WTC11 (cell line): Measurements from ENCODE around the gene CLNK. TPM values are rescaled to one million over a fixed set of nuclear protein-coding genes. Genes with fewer than 3 reads are reported as not detected.

Experiments
- ATAC-seq: fragments of 200-7000 bp; cut with Tn5 transposase; 2 replicates; pipeline ENCODE4 v1.10.0; 2021; ENCODE audit warnings: mild to moderate bottlenecking, moderate library complexity
- CTCF ChIA-PET: fragments of 300-600 bp; sonication (Branson Sonifier 250); formaldehyde crosslinking; loops from one replicate; lab custom pipeline; 2021; ENCODE audit warnings: antibody characterized with exemption; lab: Charles Lee
- POLR2A ChIA-PET: fragments of 350-600 bp; sonication (Branson Sonifier 250); formaldehyde crosslinking; loops from one replicate; lab custom pipeline; 2021; ENCODE audit warnings: antibody characterized with exemption; lab: Charles Lee
- DNase-seq: peaks from one replicate; pipeline ENCODE4 v3.0.0; 2021; ENCODE audit warnings: low spot score
- H3K27ac Mint-ChIP-seq: 2 replicates; pipeline ENCODE4 v1.8.0; 2021; ENCODE audit warnings: mixed read lengths
- H3K27me3 Mint-ChIP-seq: 2 replicates; pipeline ENCODE4 v1.8.0; 2021; ENCODE audit warnings: low read depth, mild to moderate bottlenecking, moderate library complexity, mixed read lengths
- H3K36me3 Mint-ChIP-seq: 2 replicates; pipeline ENCODE4 v1.8.0; 2021; ENCODE audit warnings: mixed read lengths
- H3K4me1 Mint-ChIP-seq: 2 replicates; pipeline ENCODE4 v1.8.0; 2022; ENCODE audit warnings: mixed read lengths
- H3K4me3 Mint-ChIP-seq: 2 replicates; pipeline ENCODE4 v1.8.0; 2021; ENCODE audit warnings: mild to moderate bottlenecking, moderate library complexity, mixed read lengths
- H3K9me3 Mint-ChIP-seq: 2 replicates; pipeline ENCODE4 v1.8.0; 2021; ENCODE audit warnings: mixed read lengths
- EMX1 ChIP-seq: fragments of 250-450 bp; sonication (Bioruptor Pico); IDR thresholded peaks from 2 replicates; pipeline ENCODE4 v1.8.0; 2021; ENCODE audit warnings: mild to moderate bottlenecking
- ESRRA ChIP-seq: sonication (generic); formaldehyde crosslinking; IDR thresholded peaks from 2 replicates; pipeline ENCODE4 v1.8.1; 2022; ENCODE audit warnings: mild to moderate bottlenecking, missing genetic modification reagents, borderline replicate concordance
- ETV6 ChIP-seq: sonication (generic); formaldehyde crosslinking; IDR thresholded peaks from 2 replicates; pipeline ENCODE4 v1.8.1; 2022; ENCODE audit warnings: mild to moderate bottlenecking, missing genetic modification reagents
- FOXJ3 ChIP-seq: sonication (generic); formaldehyde crosslinking; IDR thresholded peaks from 2 replicates; pipeline ENCODE4 v1.9.0; 2021; ENCODE audit warnings: missing genetic modification reagents, mild to moderate bottlenecking, borderline replicate concordance
- GRHL2 ChIP-seq: fragments of 250-450 bp; sonication (Bioruptor Pico); IDR thresholded peaks from 2 replicates; pipeline ENCODE4 v1.8.0; 2022; ENCODE audit warnings: mild to moderate bottlenecking, moderate library complexity; ENCODE audit not compliant: insufficient replicate concordance, severe bottlenecking
- IRF2 ChIP-seq: sonication (generic); formaldehyde crosslinking; IDR thresholded peaks from 2 replicates; pipeline ENCODE4 v1.8.0; 2022; ENCODE audit warnings: low read depth, missing genetic modification reagents, borderline replicate concordance
- JAZF1 ChIP-seq: fragments of 250-450 bp; sonication (Bioruptor Pico); IDR thresholded peaks from 2 replicates; pipeline ENCODE4 v1.9.0; 2021; ENCODE audit warnings: moderate library complexity, mild to moderate bottlenecking, inconsistent platforms
- NFATC4 ChIP-seq: fragments of 250-450 bp; sonication (Bioruptor Pico); IDR thresholded peaks from 2 replicates; pipeline ENCODE4 v1.9.0; 2021; ENCODE audit warnings: mild to moderate bottlenecking
- NFE2L1 ChIP-seq: sonication (generic); formaldehyde crosslinking; IDR thresholded peaks from 2 replicates; pipeline ENCODE4 v1.8.1; 2023; ENCODE audit warnings: missing genetic modification reagents
- NR1H2 ChIP-seq: sonication (generic); formaldehyde crosslinking; IDR thresholded peaks from 2 replicates; pipeline ENCODE4 v1.9.0; 2021; ENCODE audit warnings: mild to moderate bottlenecking, moderate library complexity, missing genetic modification reagents
- RELA ChIP-seq: sonication (generic); formaldehyde crosslinking; IDR thresholded peaks from 2 replicates; pipeline ENCODE4 v1.8.1; 2022; ENCODE audit warnings: missing genetic modification reagents, mild to moderate bottlenecking, borderline replicate concordance
- RORB ChIP-seq: fragments of 250-450 bp; sonication (Bioruptor Pico); IDR thresholded peaks from 2 replicates; pipeline ENCODE4 v1.9.0; 2021; ENCODE audit warnings: mild to moderate bottlenecking
- SMAD3 ChIP-seq: sonication (generic); formaldehyde crosslinking; IDR thresholded peaks from 2 replicates; pipeline ENCODE4 v1.8.0; 2022; ENCODE audit warnings: missing genetic modification reagents, mild to moderate bottlenecking, borderline replicate concordance
- SOX15 ChIP-seq: fragments of 250-450 bp; sonication (Bioruptor Pico); IDR thresholded peaks from 2 replicates; pipeline ENCODE4 v1.9.0; 2021; ENCODE audit warnings: mild to moderate bottlenecking
- SP1 ChIP-seq: sonication (generic); formaldehyde crosslinking; conservative IDR thresholded peaks from 2 replicates; pipeline ENCODE4 v1.8.1; 2022; ENCODE audit warnings: missing genetic modification reagents
- TEAD1 ChIP-seq: sonication (generic); formaldehyde crosslinking; IDR thresholded peaks from 2 replicates; pipeline ENCODE4 v1.8.0; 2022; ENCODE audit warnings: mild to moderate bottlenecking, missing genetic modification reagents
- ZNF138 ChIP-seq: sonication (generic); formaldehyde crosslinking; conservative IDR thresholded peaks from 2 replicates; pipeline ENCODE4 v1.8.1; 2022; ENCODE audit warnings: mild to moderate bottlenecking, moderate library complexity, missing genetic modification reagents
- ZNF219 ChIP-seq: sonication (generic); formaldehyde crosslinking; IDR thresholded peaks from 2 replicates; pipeline ENCODE4 v1.8.0; 2023; ENCODE audit warnings: missing genetic modification reagents, mild to moderate bottlenecking, borderline replicate concordance
- ZNF416 ChIP-seq: fragments of 250-450 bp; sonication (Bioruptor Pico); IDR thresholded peaks from 2 replicates; pipeline ENCODE4 v1.9.0; 2021; ENCODE audit warnings: mild to moderate bottlenecking, inconsistent platforms
- total RNA-seq: library from RNA; stranded (reverse); gene quantifications from 3 replicates; pipeline ENCODE4 v1.2.3, GENCODE V29; 2021
- TF ChIP-seq, protein P1 (sequence below): sonication (generic); formaldehyde crosslinking; IDR thresholded peaks from 2 replicates; pipeline ENCODE4 v1.8.1; 2022; ENCODE audit warnings: mild to moderate bottlenecking, missing genetic modification reagents, moderate library complexity, borderline replicate concordance
- TF ChIP-seq, protein P2 (sequence below): sonication (generic); formaldehyde crosslinking; conservative IDR thresholded peaks from 2 replicates; pipeline ENCODE4 v1.8.1; 2022; ENCODE audit warnings: mild to moderate bottlenecking, missing genetic modification reagents
- TF ChIP-seq, protein P3 (sequence below): fragments of 250-450 bp; sonication (Bioruptor Pico); IDR thresholded peaks from 2 replicates; pipeline ENCODE4 v1.9.0; 2021; ENCODE audit warnings: mild to moderate bottlenecking
- TF ChIP-seq, protein P4 (sequence below): sonication (generic); formaldehyde crosslinking; IDR thresholded peaks from 2 replicates; pipeline ENCODE4 v1.8.0; 2023; ENCODE audit warnings: missing genetic modification reagents
- TF ChIP-seq, protein P5 (sequence below): sonication (generic); formaldehyde crosslinking; conservative IDR thresholded peaks from 2 replicates; pipeline ENCODE4 v1.8.1; 2023; ENCODE audit warnings: mild to moderate bottlenecking, low read depth, missing genetic modification reagents, moderate library complexity
- TF ChIP-seq, protein P6 (sequence below): sonication (generic); formaldehyde crosslinking; IDR thresholded peaks from 2 replicates; pipeline ENCODE4 v1.8.1; 2022; ENCODE audit warnings: mild to moderate bottlenecking, moderate library complexity, missing genetic modification reagents
- TF ChIP-seq, protein P7 (sequence below): fragments of 250-450 bp; sonication (Bioruptor Pico); IDR thresholded peaks from 2 replicates; pipeline ENCODE4 v1.9.0; 2021; ENCODE audit warnings: mild to moderate bottlenecking, borderline replicate concordance

Gene CLNK
- total RNA-seq, 1 experiment from 2014 or later: not detected

DNA sequence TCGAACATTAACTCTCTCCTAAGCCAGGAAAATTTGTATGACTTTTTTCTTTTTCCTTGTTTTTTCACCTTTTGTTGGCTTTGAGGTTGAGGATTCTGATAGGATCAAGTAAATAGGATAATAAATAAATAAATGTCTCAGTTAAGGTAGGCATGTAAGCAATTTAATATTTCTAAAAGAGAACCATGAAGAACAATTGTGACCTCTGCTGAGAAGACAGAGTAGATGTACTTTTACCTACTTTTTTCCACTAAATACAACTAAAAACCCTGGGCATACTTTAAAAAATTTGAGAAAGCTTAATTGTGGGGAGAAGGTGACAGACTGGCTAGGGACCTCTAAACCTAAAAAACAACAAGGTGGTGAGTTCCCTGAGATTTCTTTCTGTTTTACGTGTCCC lies 31.6 kb upstream of the CLNK start (continued):
- TF ChIP-seq, protein P1, sequence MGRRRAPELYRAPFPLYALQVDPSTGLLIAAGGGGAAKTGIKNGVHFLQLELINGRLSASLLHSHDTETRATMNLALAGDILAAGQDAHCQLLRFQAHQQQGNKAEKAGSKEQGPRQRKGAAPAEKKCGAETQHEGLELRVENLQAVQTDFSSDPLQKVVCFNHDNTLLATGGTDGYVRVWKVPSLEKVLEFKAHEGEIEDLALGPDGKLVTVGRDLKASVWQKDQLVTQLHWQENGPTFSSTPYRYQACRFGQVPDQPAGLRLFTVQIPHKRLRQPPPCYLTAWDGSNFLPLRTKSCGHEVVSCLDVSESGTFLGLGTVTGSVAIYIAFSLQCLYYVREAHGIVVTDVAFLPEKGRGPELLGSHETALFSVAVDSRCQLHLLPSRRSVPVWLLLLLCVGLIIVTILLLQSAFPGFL (CRISPR knock-in tag): no peak
- TF ChIP-seq ZNF219 (CRISPR knock-in tag) (no peak), NFATC4 (CRISPR knock-in tag) (no peak), FOXJ3 (no peak)
- TF ChIP-seq, protein P2, sequence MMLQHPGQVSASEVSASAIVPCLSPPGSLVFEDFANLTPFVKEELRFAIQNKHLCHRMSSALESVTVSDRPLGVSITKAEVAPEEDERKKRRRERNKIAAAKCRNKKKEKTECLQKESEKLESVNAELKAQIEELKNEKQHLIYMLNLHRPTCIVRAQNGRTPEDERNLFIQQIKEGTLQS (CRISPR knock-in tag): no peak
- TF ChIP-seq, protein P3, sequence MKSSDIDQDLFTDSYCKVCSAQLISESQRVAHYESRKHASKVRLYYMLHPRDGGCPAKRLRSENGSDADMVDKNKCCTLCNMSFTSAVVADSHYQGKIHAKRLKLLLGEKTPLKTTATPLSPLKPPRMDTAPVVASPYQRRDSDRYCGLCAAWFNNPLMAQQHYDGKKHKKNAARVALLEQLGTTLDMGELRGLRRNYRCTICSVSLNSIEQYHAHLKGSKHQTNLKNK (CRISPR knock-in tag): no peak
- TF ChIP-seq, protein P4, sequence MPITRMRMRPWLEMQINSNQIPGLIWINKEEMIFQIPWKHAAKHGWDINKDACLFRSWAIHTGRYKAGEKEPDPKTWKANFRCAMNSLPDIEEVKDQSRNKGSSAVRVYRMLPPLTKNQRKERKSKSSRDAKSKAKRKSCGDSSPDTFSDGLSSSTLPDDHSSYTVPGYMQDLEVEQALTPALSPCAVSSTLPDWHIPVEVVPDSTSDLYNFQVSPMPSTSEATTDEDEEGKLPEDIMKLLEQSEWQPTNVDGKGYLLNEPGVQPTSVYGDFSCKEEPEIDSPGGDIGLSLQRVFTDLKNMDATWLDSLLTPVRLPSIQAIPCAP: no peak

DNA sequence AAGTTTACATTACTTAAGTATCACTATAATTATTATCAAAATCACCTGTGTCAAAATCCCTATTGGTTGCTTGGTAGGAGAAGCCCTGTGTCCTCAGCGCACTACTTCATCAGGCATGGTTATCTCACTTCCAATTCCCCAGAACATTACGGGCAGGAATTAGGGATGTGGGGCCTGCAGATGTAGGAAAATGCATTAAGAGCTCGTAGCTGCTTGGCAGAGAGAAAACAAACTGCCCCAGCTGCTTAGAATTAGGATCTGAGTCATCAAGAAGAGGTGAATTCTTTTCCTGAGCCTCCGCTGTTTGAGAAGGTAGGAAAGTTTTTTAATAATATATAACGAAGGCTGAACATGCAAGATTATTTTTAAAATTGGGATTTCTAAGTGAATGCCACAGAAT lies 31.1 kb upstream of the CLNK start:
- TF ChIP-seq EMX1 (no peak), FOXJ3 (no peak), ZNF416 (no peak), JAZF1 (CRISPR knock-in tag) (no peak), TEAD1 (CRISPR knock-in tag) (no peak), NFE2L1 (no peak), SOX15 (CRISPR knock-in tag) (no peak)
- TF ChIP-seq, protein P5, sequence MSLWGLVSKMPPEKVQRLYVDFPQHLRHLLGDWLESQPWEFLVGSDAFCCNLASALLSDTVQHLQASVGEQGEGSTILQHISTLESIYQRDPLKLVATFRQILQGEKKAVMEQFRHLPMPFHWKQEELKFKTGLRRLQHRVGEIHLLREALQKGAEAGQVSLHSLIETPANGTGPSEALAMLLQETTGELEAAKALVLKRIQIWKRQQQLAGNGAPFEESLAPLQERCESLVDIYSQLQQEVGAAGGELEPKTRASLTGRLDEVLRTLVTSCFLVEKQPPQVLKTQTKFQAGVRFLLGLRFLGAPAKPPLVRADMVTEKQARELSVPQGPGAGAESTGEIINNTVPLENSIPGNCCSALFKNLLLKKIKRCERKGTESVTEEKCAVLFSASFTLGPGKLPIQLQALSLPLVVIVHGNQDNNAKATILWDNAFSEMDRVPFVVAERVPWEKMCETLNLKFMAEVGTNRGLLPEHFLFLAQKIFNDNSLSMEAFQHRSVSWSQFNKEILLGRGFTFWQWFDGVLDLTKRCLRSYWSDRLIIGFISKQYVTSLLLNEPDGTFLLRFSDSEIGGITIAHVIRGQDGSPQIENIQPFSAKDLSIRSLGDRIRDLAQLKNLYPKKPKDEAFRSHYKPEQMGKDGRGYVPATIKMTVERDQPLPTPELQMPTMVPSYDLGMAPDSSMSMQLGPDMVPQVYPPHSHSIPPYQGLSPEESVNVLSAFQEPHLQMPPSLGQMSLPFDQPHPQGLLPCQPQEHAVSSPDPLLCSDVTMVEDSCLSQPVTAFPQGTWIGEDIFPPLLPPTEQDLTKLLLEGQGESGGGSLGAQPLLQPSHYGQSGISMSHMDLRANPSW (CRISPR knock-in tag): no peak
- CTCF ChIA-PET: no interaction called here
- no peaks in the 10 kb centered on the region for H3K4me1 Mint-ChIP-seq

DNA sequence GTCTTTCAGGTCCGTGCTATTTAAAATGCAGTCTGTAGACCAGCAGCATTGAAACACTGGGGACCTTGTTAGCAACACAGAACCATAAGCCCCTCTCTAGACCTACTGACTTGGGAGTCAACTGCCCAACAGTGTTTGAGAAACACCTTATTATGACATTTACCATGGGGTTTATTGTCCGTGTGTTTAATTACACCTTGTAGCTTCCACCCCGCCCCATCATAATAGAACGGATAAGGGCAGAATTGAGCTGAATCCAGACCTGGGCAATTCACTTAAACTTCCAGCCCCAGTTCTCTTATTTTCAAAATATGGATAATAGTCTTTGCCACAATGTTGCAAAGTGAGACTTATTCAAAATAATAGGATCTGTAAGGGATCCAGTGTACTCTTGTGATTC lies 30.6 kb upstream of the CLNK start:
- no peak overlapping the region for H3K27ac Mint-ChIP-seq
- H3K36me3 Mint-ChIP-seq: peaks cover 45% of the 10 kb centered on the region
- peaks cover 60% of the 10 kb centered on the region for H3K9me3 Mint-ChIP-seq
- no peak for ATAC-seq
- ChIA-PET CTCF (no interaction called here), POLR2A (no interaction called here)
- H3K4me1 Mint-ChIP-seq: no peaks in the 10 kb centered on the region
- DNase-seq: no peak
- no peak overlapping the region for H3K4me3 Mint-ChIP-seq
- peaks cover 4% of the 10 kb centered on the region; the same call in 1 of the 2 replicates for H3K27me3 Mint-ChIP-seq
- TF ChIP-seq, protein P6, sequence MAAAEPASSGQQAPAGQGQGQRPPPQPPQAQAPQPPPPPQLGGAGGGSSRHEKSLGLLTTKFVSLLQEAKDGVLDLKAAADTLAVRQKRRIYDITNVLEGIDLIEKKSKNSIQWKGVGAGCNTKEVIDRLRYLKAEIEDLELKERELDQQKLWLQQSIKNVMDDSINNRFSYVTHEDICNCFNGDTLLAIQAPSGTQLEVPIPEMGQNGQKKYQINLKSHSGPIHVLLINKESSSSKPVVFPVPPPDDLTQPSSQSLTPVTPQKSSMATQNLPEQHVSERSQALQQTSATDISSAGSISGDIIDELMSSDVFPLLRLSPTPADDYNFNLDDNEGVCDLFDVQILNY (CRISPR knock-in tag): no peak
- no peak for TF ChIP-seq NFE2L1
- TF ChIP-seq, protein P7, sequence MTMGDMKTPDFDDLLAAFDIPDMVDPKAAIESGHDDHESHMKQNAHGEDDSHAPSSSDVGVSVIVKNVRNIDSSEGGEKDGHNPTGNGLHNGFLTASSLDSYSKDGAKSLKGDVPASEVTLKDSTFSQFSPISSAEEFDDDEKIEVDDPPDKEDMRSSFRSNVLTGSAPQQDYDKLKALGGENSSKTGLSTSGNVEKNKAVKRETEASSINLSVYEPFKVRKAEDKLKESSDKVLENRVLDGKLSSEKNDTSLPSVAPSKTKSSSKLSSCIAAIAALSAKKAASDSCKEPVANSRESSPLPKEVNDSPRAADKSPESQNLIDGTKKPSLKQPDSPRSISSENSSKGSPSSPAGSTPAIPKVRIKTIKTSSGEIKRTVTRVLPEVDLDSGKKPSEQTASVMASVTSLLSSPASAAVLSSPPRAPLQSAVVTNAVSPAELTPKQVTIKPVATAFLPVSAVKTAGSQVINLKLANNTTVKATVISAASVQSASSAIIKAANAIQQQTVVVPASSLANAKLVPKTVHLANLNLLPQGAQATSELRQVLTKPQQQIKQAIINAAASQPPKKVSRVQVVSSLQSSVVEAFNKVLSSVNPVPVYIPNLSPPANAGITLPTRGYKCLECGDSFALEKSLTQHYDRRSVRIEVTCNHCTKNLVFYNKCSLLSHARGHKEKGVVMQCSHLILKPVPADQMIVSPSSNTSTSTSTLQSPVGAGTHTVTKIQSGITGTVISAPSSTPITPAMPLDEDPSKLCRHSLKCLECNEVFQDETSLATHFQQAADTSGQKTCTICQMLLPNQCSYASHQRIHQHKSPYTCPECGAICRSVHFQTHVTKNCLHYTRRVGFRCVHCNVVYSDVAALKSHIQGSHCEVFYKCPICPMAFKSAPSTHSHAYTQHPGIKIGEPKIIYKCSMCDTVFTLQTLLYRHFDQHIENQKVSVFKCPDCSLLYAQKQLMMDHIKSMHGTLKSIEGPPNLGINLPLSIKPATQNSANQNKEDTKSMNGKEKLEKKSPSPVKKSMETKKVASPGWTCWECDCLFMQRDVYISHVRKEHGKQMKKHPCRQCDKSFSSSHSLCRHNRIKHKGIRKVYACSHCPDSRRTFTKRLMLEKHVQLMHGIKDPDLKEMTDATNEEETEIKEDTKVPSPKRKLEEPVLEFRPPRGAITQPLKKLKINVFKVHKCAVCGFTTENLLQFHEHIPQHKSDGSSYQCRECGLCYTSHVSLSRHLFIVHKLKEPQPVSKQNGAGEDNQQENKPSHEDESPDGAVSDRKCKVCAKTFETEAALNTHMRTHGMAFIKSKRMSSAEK (CRISPR knock-in tag): no peak
- no peak for TF ChIP-seq ZNF138 (CRISPR knock-in tag)
- no peak for TF ChIP-seq SP1 (CRISPR knock-in tag)
- TF ChIP-seq ESRRA (CRISPR knock-in tag): no peak
- no peak for TF ChIP-seq IRF2 (CRISPR knock-in tag)
- no peak for TF ChIP-seq NR1H2
- TF ChIP-seq SMAD3: no peak
- no peak for TF ChIP-seq ETV6 (CRISPR knock-in tag)
- no peak for TF ChIP-seq RELA (CRISPR knock-in tag)
- TF ChIP-seq RORB: no peak
- TF ChIP-seq GRHL2 (CRISPR knock-in tag): no peak

More for the DNA sequence above, 31.1 kb upstream of the CLNK start:
- Mint-ChIP-seq H3K9me3 (peaks cover 64% of the 10 kb centered on the region), H3K4me3 (no peak overlapping the region), H3K27me3 (peaks cover 4% of the 10 kb centered on the region; the same call in 1 of the 2 replicates), H3K27ac (no peak overlapping the region), H3K36me3 (peaks cover 48% of the 10 kb centered on the region)
- DNase-seq: no peak
- POLR2A ChIA-PET: no interaction called here
- no peak for ATAC-seq
